ENCODE results near the gene PPP2R2B. TPM values are rescaled to one million over a fixed set of nuclear protein-coding genes. Genes with fewer than 3 reads are reported as not detected.
A peak's percentile ranks its signal among the peaks of the same experiment; 100 is the strongest.

PPP2R2B gene
- polyA plus RNA-seq, 2 of the 4 experiments (the other 2 are of a cell fraction): not detected

- Histone ChIP-seq H3K4me3 (no peak overlapping the region), H3K4me1 (no peaks in the 10 kb centered on the region), H3K27ac (no peak overlapping the region), H3K9me3 (no peaks in the 10 kb centered on the region), H3K4me2 (no peak overlapping the region)
- CTCF ChIA-PET: no interaction called here
- DNase-seq (ENCODE audit: low read depth in 1 of 2, low spot score in 1 of 2) (no peak), FAIRE-seq (no peak), ATAC-seq (no peak)
- WGBS (ENCODE audit: missing lambda C conversion rate): 0% methylated on average over 1 of the region's 1 CpG
- POLR2A ChIA-PET: no interaction called here
- TF ChIP-seq HOXB13 (CRISPR knock-in tag; IDR thresholded peaks at IDR 0.05; ENCODE audit: low read depth) (no peak), MYC (IDR thresholded peaks at IDR 0.05; ENCODE audit: borderline replicate concordance, low read length) (no peak), POLR2AphosphoS2 (conservative IDR thresholded peaks at IDR 0.05; ENCODE audit: low read length) (no peak), PHF8 (IDR thresholded peaks at IDR 0.05; ENCODE audit: borderline replicate concordance, low read depth) (no peak), RCOR1 (IDR thresholded peaks at IDR 0.05; ENCODE audit: low read depth, low read length) (no peak), ESRRA (IDR thresholded peaks at IDR 0.05; ENCODE audit: borderline replicate concordance, low read length) (no peak), CBX2 (IDR thresholded peaks at IDR 0.05; ENCODE audit: borderline replicate concordance, low read depth) (no peak), POLR2A (IDR thresholded peaks at IDR 0.05; ENCODE audit: low read length) (no peak), NFE2L2 (conservative IDR thresholded peaks at IDR 0.05; ENCODE audit: low read length) (no peak), ZNF302 (CRISPR knock-in tag; IDR thresholded peaks at IDR 0.05) (no peak), EHF (CRISPR knock-in tag; IDR thresholded peaks at IDR 0.05) (no peak), FOSB (CRISPR knock-in tag; IDR thresholded peaks at IDR 0.05) (no peak), MAFK (IDR thresholded peaks at IDR 0.05; ENCODE audit: partially characterized antibody) (no peak), EP300 (IDR thresholded peaks at IDR 0.05) (no peak), RARB (CRISPR knock-in tag; IDR thresholded peaks at IDR 0.05) (no peak), GATA3 (IDR thresholded peaks at IDR 0.05; ENCODE audit: borderline replicate concordance) (no peak), ZC3H11A (IDR thresholded peaks at IDR 0.05) (no peak), SREBF2 (IDR thresholded peaks at IDR 0.05) (no peak), MAX (IDR thresholded peaks at IDR 0.05) (no peak), SMC3 (IDR thresholded peaks at IDR 0.05) (no peak)
Measured at GRCh38 chr5:146626936-146627335, 251.6 kb downstream of the PPP2R2B start.

- 1% methylated on average over 2 of the region's 2 CpGs for WGBS (ENCODE audit: missing lambda C conversion rate)
- ChIA-PET POLR2A (no interaction called here), CTCF (interaction anchor here (0.6 kb wide), 1 partner anchor 18 kb away, joined by 3 read pairs; no protein-coding TSS in a partner anchor)
- Histone ChIP-seq H3K27ac (no peak overlapping the region), H3K4me3 (no peak overlapping the region), H3K4me2 (no peak overlapping the region), H3K4me1 (no peaks in the 10 kb centered on the region), H3K9me3 (no peaks in the 10 kb centered on the region)
- FAIRE-seq (no peak), DNase-seq (ENCODE audit: low read depth in 1 of 2, low spot score in 1 of 2) (no peak), ATAC-seq (no peak)
- TF ChIP-seq HOXA7 (CRISPR knock-in tag; IDR thresholded peaks at IDR 0.05) (no peak), REST (IDR thresholded peaks at IDR 0.05) (peak; percentile 52; the same call in 1 of the 2 replicates)
Measured at GRCh38 chr5:146624179-146624578, 254.4 kb downstream of the PPP2R2B start.

- ChIA-PET CTCF (interaction anchor here (0.6 to 1.2 kb wide), 2 partner anchors 18 to 342 kb away, joined by 3 read pairs; no protein-coding TSS in a partner anchor), POLR2A (no interaction called here)
- 0% methylated on average over 4 of the region's 4 CpGs for WGBS (ENCODE audit: missing lambda C conversion rate)
- no peak for ATAC-seq
- Histone ChIP-seq H3K4me2 (no peak overlapping the region), H3K27ac (no peak overlapping the region), H3K9me3 (no peaks in the 10 kb centered on the region), H3K4me3 (no peak overlapping the region), H3K4me1 (no peaks in the 10 kb centered on the region)
- FAIRE-seq: no peak
- no peak for TF ChIP-seq USF2 (IDR thresholded peaks at IDR 0.05)
- TF ChIP-seq ESRRA (IDR thresholded peaks at IDR 0.05; ENCODE audit: borderline replicate concordance, low read length): no peak
- TF ChIP-seq RFX5 (IDR thresholded peaks at IDR 0.05): no peak
- DNase-seq (ENCODE audit: low read depth in 1 of 2, low spot score in 1 of 2): no peak
Measured at GRCh38 chr5:146623666-146624065, 254.9 kb downstream of the PPP2R2B start.
